Bone marrow (tissue), 2 donors: ENCODE measurements around the gene FRZB.

Source experiments
- DNase-seq, 2 donors: peaks; one replicate each; lab custom pipeline; 2025; lab: John Stamatoyannopoulos, UW

FRZB gene

GRCh38 chr2:182784777-182785176 is 81.7 kb downstream of the FRZB start:
- no peak for DNase-seq

GRCh38 chr2:182784058-182784706 is 82.3 kb downstream of the FRZB start:
- DNase-seq: no peak
